Stimulated activated CD4-positive, alpha-beta T cell treated with anti-CD3 and anti-CD28 coated beads, Interleukin-12 subunit alpha, Interleukin-12 subunit beta, amount 100 ng/mL, for 48 hours (primary cell): ENCODE measurements around the gene TAF7L.
A peak's percentile ranks its signal among the peaks of the same experiment; 100 is the strongest.
"Not testable (repeated sequence)": the region's sequence is repeated elsewhere in the genome, so short reads cannot be mapped to it uniquely, and the experiment has no call there.

Experiments used
- DNase-seq, 3 donors: peaks; one replicate each; pipeline ENCODE4 v3.0.0-alpha.2; 2020; ENCODE audit warnings: low read depth in 2 of 3, low spot score in 1 of 3

TAF7L gene, protein sequence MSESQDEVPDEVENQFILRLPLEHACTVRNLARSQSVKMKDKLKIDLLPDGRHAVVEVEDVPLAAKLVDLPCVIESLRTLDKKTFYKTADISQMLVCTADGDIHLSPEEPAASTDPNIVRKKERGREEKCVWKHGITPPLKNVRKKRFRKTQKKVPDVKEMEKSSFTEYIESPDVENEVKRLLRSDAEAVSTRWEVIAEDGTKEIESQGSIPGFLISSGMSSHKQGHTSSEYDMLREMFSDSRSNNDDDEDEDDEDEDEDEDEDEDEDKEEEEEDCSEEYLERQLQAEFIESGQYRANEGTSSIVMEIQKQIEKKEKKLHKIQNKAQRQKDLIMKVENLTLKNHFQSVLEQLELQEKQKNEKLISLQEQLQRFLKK

DNA sequence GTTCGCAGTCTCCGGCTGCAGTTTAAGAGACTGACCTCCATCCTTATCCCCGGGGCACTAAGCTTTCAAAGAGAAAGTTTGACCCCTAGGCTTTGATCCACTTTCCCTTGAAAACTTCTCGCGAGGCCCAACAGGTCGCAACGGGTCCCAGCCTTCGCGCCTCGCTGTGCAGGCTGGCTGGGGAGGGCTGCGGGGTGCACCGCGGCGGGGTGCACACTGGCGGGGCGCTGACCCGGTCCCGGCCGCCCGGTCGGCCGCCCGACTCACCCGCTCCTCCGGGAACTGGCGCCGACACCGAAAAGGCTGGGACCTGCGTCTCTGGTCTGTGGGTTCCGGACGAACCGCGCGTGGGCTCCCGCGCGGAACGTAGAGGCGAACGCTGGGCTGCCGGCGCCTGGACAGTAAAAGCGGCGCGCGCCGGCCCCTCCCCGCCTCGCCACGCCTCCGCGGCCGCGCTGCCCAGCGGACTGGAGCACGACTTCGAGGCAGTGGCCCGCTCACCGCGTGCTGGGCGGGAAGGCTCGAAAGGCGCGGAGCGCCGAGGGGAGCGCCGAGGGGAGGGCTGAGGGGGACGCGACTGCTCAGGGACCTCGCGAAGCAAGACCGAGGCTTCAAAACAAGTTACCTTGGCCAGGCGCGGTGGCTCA, at the start of gene TAF7L:
Gene TAF7L (minus strand): TSS at position 378 of the 647 bp plus-strand sequence. CDS start 3,791 bp downstream, outside the sequence.
- DNase-seq = no peak

DNA sequence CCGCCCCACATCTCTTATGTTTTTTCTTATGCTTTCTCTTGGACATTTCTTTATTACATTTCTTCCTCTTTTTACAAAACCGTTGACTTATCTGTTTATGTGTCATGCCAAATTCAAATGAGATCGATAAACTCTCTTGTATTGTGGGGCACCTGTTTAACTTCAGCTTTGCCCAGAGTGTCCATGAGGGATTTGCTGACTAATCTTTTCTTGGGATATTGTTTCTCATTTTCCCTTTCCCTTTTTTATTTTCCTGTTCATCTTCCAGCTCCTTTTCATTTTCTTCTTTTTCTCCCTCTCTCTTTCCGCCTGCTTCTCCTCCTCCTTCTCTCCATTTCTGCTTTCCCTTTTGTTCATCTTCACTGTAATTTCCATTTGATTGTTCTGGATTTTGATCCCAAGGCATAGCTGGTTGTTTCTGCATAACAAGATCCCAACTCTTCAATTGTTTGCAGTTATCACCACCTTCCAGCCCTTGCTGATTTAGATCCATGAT, 46.7 kb upstream of the TAF7L start:
- DNase-seq = no peak

DNA sequence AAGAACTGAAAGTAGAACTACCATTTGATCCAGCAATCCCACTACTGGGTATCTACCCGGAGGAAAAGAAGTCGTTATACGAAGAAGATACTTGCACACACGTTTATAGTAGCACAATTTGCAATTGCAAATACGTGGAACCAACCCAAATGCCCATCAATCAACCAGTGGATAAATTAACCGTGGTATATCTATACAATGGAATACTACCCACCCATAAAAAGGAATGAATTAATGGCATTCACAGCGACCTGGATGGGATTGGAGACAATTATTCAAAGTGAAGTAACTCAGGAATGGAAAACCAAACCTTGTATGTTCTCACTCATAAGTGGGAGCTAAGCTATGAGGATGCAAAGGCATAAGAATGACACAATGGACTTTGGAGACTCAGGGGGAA, 43.2 kb upstream of the TAF7L start:
- not testable (repeated sequence) for DNase-seq

DNA sequence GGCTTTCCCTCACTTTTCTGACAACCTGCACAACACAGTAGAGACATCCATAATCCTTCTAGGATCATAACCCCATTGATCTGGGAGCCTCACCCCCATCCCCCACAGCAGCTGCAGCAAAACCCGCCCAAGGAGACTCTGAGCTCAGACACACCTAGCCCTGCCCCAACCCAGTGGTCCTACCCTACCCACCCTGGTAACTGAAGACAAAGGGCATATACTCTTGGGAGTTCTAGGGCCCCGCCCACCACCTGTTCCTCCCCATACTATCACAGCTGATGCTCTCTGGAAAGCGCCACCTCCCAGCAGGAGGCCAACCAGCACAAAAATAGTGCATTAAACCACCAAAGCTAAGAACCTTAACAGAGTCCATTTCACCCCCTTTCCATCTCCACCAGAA, 35.5 kb upstream of the TAF7L start:
- not testable (repeated sequence) for DNase-seq

DNA sequence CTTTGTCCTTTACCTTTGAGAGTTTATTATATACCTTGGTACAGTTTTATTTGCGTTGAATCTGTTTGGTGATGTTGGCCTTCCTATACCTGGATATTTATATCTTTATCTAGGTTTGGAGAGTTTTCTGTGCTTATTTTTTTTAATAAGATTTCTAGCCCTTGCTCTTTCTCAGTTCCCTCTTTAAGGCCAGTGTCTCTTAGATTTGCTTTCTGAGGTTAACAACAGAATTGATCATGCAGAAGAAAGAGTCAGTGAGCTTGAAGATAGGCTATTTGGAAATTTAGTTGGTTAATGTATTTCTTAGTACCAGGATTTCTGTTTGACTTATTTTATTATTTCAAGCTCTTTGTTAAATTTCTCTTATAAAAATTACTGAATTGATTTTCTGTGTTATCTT, 12.7 kb upstream of the TAF7L start:
- DNase-seq = no peak

DNA sequence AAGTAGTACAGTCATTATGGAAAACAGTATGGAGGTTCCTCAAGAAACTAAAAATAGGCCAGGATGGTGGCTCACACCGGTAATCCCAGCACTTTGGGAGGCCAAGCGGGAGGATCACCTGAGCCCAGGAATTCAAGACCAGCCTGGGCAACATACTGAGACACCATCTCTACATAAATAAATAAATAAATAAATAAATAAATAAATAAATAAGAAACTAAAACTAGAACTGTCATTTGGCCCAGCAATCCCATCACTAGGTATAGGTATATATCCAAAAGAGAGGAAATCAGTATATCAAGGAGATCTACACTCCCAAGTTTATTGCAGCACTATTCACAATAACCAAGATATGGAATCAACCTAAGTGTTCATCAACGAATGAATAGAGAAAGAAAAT, 4.5 kb upstream of the TAF7L start:
- DNase-seq = not testable (repeated sequence)

DNA sequence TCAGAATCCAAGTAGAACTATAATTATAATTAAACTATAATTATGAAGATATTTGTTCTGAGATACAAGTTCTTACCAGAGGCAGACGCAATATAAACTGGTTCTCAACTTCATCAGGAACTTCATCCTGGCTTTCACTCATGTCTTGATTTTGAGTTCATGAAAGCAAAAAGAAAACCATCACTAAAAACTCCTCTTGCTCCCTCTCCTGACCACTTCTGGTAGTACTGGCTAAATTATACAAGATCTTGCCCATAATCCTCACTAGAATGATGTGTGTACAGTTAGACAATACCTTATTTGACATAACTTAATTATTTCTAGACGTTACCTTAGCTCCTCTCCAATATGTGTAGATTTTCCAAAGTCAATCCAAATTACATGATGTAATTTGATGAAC, 3.7 kb downstream of the TAF7L start:
- peak in 1 of 3 donors; percentile 57 for DNase-seq

DNA sequence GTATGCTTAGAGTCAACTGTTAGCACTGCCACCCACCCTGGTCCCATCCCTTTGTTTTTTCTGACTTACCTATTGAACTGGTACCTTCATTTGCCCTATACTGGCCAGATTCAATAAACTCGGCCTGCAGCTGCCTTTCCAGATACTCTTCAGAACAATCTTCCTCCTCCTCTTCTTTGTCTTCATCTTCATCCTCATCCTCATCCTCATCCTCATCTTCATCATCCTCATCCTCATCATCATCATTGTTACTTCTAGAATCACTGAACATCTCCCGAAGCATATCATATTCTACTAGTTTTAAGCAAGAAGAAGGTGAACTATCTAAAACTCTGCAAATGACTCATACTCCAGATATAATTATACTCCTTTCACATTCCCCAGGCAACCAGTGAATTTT, 14.9 kb downstream of the TAF7L start:
- no peak for DNase-seq

DNA sequence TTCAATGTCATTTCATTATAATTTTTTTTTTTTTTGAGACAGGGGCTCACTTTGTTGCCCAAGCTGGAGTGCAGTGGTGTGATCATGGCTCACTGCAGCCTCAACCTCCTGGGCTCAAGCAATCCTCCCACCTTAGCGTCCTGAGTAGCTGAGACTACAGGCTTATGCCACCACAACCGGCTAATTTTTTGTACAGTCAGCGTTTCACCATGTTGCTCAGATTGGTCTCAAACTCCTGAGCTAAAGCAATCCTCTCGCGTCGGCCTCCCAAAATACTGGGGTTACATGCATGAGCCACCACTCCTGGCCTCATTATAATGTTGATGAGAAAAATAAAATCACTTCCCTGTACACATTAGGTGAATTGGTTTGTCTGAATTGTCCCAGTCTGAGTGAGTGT, 16.9 kb downstream of the TAF7L start:
- DNase-seq = no peak

DNA sequence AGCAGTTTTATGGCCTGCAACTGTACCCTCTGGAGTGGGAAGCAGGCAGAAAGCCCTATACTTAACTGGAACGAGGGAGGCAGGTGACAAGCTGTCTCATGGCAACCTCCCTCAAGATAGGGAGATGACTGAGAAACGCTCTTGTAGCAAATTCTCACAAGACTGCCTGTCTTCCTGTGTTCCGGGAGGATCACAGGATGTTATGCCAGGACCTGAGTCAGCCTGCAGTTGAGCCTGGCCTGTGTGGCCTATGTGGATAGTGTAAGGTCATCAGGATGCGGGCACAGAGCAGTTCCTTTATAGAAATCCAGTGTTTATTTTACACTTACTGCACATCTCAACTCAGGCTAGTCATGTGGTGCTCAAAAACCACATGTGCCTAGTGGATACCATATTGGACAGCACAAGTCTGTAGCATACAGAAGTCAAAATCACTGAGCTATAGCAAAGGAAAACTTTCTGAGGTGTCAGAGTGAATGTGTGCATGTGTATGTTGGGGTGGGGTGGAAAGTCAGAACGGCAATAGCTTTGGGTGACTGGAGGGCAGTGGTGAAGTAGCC, 25.2 kb downstream of the TAF7L start:
- DNase-seq = no peak

DNA sequence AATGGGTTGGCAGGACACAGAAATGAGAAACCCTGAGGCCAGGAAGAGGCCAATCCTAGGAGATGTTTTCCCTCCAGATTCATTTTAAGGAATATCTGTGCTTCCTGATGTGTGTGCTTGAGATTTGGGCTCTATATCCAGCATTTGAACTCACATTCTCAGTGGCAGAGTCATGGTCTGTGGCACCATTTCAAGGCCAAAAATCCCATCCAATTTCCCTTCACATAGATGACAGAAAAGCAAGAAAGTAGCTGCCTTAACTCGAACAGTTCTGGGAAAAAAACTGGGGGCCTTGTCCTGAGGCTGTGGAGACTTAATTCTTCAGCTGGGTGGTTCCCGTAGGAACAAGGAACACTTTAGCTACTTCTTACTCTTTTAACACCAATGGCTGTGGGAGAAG, 27.4 kb downstream of the TAF7L start:
- DNase-seq = no peak

DNA sequence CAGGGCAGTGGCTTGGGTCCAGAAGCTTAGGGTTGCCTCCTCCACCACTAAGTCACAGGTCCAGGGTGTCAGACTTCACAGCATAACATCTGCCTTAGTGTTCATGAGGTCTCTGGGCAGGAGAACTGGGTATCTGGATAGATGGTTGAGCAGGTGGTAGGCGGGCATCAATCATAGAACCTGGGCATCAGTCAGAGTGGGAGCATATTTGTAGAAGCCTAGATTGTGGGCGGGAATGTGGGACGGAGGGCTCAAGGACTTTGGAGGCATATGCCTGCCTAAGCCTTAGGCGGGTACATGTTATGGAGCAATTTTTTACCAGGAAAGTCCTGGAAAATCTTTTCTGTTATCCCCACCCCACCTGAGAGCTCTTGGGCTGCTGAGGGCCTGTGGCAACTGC, 28.5 kb downstream of the TAF7L start:
- no peak for DNase-seq

DNA sequence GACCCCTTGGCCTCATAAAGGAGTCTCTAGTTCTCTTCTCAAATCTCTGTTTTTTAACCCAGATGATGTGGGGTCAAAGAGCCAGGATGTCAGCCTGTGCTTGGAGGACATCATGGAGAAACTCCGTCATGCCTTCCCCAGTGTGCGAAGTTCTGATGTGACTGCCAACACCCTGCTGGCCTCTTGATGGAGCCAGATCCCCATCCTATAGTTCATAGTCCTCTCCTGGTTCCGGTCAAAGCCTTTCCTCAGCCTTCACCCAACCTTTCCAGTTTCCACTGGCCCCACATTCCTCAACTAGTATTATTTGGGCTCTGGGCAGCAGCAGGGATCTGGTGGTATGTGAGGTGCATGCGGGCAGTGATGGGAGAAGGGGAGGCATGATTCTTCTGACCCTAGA, 30.7 kb downstream of the TAF7L start:
- DNase-seq = no peak

DNA sequence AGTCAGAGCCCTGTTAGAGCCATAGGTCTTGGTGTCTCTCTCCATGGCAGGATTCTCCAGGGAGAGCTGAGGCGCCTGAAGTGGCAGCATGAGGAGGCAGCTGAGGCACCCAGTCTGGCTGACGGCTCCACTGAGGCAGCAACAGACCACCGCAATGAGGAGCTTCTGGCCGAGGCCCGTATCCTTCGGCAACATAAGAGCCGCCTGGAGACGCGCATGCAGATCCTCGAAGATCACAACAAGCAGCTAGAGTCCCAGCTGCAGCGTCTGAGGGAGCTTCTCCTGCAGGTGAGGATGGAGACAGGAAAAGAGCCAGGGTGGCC, 32.9 kb downstream of the TAF7L start:
- DNase-seq = no peak

DNA sequence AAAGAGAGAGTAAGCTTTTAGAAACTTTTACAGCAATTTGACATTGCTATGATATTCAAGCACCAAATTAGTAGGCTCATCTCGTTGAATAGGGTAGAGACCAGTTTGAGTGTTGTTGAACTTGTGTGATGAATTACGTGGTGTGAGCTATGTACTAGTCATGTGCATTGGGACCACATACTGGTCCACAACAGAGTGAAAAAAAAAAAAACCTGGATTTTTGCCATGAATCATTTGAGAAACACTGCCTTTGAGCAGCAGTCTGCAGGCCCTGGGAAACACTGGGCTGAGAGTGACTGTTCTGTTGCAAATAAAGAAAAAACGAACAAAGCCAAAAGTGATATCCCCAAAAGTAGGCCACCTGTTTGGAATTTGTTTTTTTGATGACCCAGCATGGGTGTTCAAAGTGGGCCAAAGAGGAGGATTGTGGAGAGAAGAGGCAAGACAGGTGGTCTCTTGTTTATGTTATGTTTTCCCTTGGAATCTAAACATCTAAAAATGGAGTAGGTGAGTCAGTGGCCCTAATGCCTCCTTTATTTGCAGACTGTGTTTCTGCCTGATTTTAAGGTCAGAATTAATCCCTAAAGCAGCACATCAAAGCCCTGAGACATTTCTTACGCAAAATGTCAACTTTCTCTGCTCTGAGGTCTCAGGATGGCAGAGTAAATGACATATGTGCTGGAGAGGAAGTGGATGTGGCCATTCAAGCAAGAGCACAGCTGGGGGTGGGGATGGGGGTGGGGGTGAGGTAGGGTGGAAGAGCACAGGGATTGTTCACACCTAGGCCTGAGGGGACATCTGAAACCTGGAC, 33.5 kb downstream of the TAF7L start:
- DNase-seq = no peak

DNA sequence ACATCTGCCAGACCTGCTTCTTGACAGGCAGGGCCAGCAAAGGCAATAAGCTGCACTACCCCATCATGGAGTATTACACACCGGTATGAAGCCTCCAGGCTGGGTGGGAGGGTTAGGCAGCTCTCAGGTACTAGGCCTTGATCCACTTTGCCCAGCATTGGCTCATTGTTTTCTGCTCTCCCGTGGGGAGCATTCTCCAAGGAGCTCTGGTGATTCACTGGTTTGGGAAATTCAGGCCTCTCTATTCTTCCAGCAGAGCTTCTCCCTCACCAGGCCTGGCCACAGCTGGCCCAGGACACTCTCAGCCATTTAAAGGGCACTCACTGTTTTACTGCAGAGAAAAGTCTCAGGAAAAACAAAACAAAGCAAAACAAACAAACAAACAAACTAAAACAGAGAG, 38.5 kb downstream of the TAF7L start:
- no peak for DNase-seq

DNA sequence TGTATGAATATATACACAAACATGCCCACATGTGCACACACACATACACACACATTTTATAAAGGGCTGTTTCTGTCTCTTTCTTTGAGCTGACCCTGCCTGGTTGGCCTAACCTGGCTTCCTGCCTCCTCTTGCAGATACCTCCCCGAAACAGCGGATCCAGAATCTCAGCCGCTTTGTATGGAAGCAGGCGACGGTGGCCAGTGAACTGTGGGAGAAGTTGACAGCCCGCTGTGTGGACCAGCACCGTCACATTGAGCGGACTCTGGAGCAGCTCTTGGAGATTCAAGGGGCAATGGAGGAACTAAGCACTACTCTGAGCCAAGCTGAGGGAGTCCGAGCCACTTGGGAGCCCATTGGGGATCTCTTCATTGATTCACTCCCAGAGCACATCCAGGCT, 49.6 kb downstream of the TAF7L start:
- no peak for DNase-seq

DNA sequence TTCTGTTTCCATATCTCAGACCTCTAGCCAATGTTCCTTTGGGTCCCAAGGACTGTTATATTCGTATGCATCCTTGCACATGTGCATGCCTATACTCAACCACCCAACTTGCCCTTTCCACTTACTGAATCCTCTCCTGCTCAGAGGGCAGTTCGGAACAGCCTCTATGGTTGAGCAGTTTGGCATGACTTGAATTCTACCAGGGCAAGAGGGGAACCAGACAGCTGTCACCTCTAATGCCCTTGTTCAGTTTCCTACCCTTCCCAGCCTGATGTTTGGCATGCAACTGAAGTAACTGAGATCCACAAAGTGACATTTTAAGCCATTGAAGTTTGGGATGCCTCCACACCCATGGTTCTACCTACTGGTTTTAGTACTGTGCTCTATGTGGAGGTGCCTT, 54.1 kb downstream of the TAF7L start:
- no peak for DNase-seq

DNA sequence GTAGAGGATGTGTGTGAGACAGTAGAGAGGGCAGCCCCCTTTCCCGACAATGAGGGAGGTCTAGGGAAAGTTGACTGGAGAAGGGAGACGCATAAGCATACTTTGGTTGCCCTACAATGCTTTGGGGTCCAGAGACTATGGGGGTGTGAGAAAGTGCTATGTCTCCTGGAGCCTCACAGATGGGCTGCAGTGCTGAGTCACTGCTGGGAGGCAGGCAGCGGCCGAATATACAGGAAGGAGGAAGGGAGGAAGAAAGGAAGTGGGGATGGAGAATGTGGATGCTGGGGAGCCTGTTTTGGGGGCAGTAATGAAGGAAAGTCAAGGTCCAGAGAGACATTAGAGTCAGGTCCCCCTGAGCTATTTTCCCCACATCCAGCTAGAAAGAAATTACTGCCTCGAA, 58.8 kb downstream of the TAF7L start:
- DNase-seq = no peak

DNA sequence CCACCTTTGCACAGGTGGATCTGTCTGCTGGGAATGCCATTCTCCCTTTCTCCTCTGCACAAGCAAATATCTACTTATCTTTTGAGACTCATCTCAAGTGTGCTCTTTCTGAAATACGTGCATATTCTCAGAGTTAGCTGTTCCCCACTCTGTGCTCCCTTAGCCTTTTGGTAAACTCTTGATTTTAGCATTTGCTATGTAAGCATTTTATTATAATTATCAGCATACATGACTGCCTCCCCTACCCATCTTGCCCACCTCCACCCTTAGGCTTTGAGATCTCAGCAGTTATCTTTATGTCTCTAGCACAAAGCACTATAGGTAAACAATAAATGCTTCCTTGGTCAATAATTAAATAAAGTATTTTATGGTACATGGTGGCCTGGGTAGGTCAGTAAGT, 60.1 kb downstream of the TAF7L start:
- DNase-seq = no peak

DNA sequence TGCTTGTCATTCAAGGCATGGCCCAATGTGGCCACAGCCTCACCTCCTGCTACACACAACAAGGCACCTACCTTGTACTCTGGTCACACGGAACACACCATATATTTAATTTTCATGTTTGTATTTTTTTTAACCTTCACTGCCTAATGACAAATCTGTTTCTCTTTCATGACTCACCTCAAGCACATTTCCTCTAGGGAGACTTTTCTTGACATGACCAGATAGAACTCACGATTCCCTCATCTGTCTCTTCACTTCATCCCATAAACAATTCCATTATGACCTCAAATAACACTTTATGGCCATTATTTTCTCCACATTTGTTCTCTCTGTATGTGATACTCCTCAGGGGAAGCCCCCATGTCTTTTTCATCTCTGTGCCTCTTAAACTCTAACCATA, 60.5 kb downstream of the TAF7L start:
- DNase-seq = no peak

DNA sequence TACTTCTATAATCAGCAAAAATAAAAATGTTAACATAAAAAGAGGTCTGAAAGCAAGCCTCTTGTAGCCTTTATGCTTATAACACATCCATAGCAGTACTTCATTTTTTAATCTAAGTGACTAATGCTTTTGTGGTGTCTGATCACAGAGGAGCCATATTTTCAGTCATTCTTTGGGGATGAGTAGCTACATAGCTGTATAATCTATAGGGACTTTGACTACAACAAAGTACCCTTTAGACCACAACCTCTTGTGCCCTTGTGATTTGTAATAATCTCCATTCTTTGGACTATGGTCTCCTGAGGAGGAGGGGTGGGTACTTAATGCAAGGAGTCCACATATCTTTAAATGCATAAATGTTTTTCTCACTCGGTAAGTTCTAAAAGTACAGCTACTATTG, 62.0 kb downstream of the TAF7L start:
- DNase-seq = no peak
